Upper lobe of right lung (tissue), 1 donor: ENCODE results near the gene GLI3. TPM values are rescaled to one million over a fixed set of nuclear protein-coding genes. Genes with fewer than 3 reads are reported as not detected.
"Not testable (repeated sequence)": the region's sequence is repeated elsewhere in the genome, so short reads cannot be mapped to it uniquely, and the experiment has no call there.

Experiments
- ATAC-seq: fragments of 200-7000 bp; cut with Tn5 transposase; one replicate; pipeline ENCODE4 v1.9.1; 2020; ENCODE audit warnings: mild to moderate bottlenecking, moderate library complexity
- DNase-seq: peaks from one replicate; pipeline ENCODE4 v3.0.0-alpha.2; 2020
- H3K27ac ChIP-seq: fragments of 200-600 bp; one replicate; pipeline ENCODE4 v1.8.0; 2022
- H3K27me3 ChIP-seq: fragments of 200-600 bp; one replicate; pipeline ENCODE4 v1.8.0; 2022; ENCODE audit warnings: mild to moderate bottlenecking
- H3K36me3 ChIP-seq: fragments of 200-600 bp; one replicate; pipeline ENCODE4 v1.8.0; 2022
- H3K4me1 ChIP-seq: fragments of 200-600 bp; one replicate; pipeline ENCODE4 v1.8.0; 2022
- H3K4me3 ChIP-seq: fragments of 200-600 bp; one replicate; pipeline ENCODE4 v1.8.0; 2022; ENCODE audit warnings: mild to moderate bottlenecking
- H3K9me3 ChIP-seq: fragments of 200-600 bp; one replicate; pipeline ENCODE4 v1.8.0; 2022
- CTCF ChIP-seq: fragments of 200-600 bp; IDR thresholded peaks from one replicate; pipeline ENCODE4 v1.8.0; 2022; ENCODE audit warnings: antibody characterized with exemption
- intact Hi-C: fragments of 100-400 bp; cut with DNase I; formaldehyde crosslinking; loops from one replicate; pipeline ENCODE4 v1.11.0; 2022
- total RNA-seq: library from RNA; stranded (reverse); fragmentation: NEBNext Ultra II Directional; extraction: Animal tissue kit (Norgen Biotek cat#: 25700); gene quantifications from one replicate; pipeline ENCODE4 v1.2.1, GENCODE V29; 2021
- donor health status: DM: no; HTN: yes; CAD: no; lungs with severe emphysema.

GLI3 gene
- total RNA-seq, 1 donor from 2014 or later: 17.5 TPM

GRCh38 chr7:42212541-42213090, 24.4 kb downstream of the GLI3 start:
- TF ChIP-seq CTCF: no peak
- no peaks in the 10 kb centered on the region for H3K4me1 ChIP-seq
- H3K36me3 ChIP-seq: no peaks in the 10 kb centered on the region
- no peak overlapping the region for H3K27ac ChIP-seq
- H3K27me3 ChIP-seq: no peaks in the 10 kb centered on the region
- DNase-seq (no peak), ATAC-seq (no peak)
- intact Hi-C loops: no loop called here
- H3K4me3 ChIP-seq: no peak overlapping the region
- H3K9me3 ChIP-seq: no peaks in the 10 kb centered on the region

- no peak overlapping the region for H3K4me3 ChIP-seq
- no peak for DNase-seq
- no peaks in the 10 kb centered on the region for H3K9me3 ChIP-seq
- no peak for ATAC-seq
- no peak overlapping the region for H3K27ac ChIP-seq
- no peaks in the 10 kb centered on the region for H3K27me3 ChIP-seq
- no peak for TF ChIP-seq CTCF
- H3K36me3 ChIP-seq: no peaks in the 10 kb centered on the region
- no peaks in the 10 kb centered on the region for H3K4me1 ChIP-seq
- intact Hi-C loops: no loop called here
Measured at GRCh38 chr7:42211938-42212337, 25.1 kb downstream of the GLI3 start.

- intact Hi-C loops: no loop called here
Measured at GRCh38 chr7:42210779-42211178, 26.2 kb downstream of the GLI3 start.

GRCh38 chr7:42210333-42210732, 26.7 kb downstream of the GLI3 start:
- H3K4me3 ChIP-seq: no peak overlapping the region
- intact Hi-C loops: no loop called here
- no peaks in the 10 kb centered on the region for H3K27me3 ChIP-seq
- H3K36me3 ChIP-seq: no peaks in the 10 kb centered on the region
- H3K9me3 ChIP-seq: no peaks in the 10 kb centered on the region
- no peak for ATAC-seq
- no peaks in the 10 kb centered on the region for H3K4me1 ChIP-seq
- H3K27ac ChIP-seq: no peak overlapping the region
- DNase-seq: no peak
- no peak for TF ChIP-seq CTCF

More at GRCh38 chr7:42210779-42211178, 26.2 kb downstream of the GLI3 start:
- no peak overlapping the region for H3K4me3 ChIP-seq
- DNase-seq (no peak), ATAC-seq (no peak)
- H3K27ac ChIP-seq: no peak overlapping the region
- H3K36me3 ChIP-seq: no peaks in the 10 kb centered on the region
- no peaks in the 10 kb centered on the region for H3K9me3 ChIP-seq
- H3K27me3 ChIP-seq: no peaks in the 10 kb centered on the region
- TF ChIP-seq CTCF: no peak
- H3K4me1 ChIP-seq: no peaks in the 10 kb centered on the region

- H3K27me3 ChIP-seq, H3K27ac ChIP-seq, intact Hi-C loops, H3K4me3 ChIP-seq, H3K9me3 ChIP-seq, H3K4me1 ChIP-seq, H3K36me3 ChIP-seq, DNase-seq, ATAC-seq: not testable (repeated sequence)
Measured at GRCh38 chr7:42209085-42209484, 27.9 kb downstream of the GLI3 start.

GRCh38 chr7:42208572-42208971, 28.4 kb downstream of the GLI3 start:
- intact Hi-C loops: no loop called here
- Histone ChIP-seq H3K27ac (no peak overlapping the region), H3K4me1 (no peaks in the 10 kb centered on the region), H3K36me3 (no peaks in the 10 kb centered on the region), H3K4me3 (no peak overlapping the region), H3K9me3 (no peaks in the 10 kb centered on the region), H3K27me3 (no peaks in the 10 kb centered on the region)
- no peak for DNase-seq
- TF ChIP-seq CTCF: no peak
- no peak for ATAC-seq
